MG63 (cell line): ENCODE data around the gene PCP2. TPM values are rescaled to one million over a fixed set of nuclear protein-coding genes. Genes with fewer than 3 reads are reported as not detected.

Experiments
- DNase-seq: peaks from one replicate; pipeline ENCODE4 v3.0.0-alpha.2; 2020
- H3K27me3 ChIP-seq: fragments of 250-450 bp; sonication (Bioruptor Pico); 2 replicates; pipeline ENCODE4 v1.5.1; 2020; ENCODE audit warnings: mild to moderate bottlenecking, moderate library complexity
- H3K36me3 ChIP-seq: fragments of 250-450 bp; sonication (Bioruptor Pico); 2 replicates; pipeline ENCODE4 v1.5.1; 2020; ENCODE audit warnings: mild to moderate bottlenecking, moderate library complexity
- H3K4me3 ChIP-seq: fragments of 250-450 bp; sonication (Bioruptor Pico); 2 replicates; pipeline ENCODE4 v1.5.1; 2020; ENCODE audit warnings: mild to moderate bottlenecking, moderate library complexity
- H3K9me3 ChIP-seq: fragments of 250-450 bp; sonication (Bioruptor Pico); 2 replicates; pipeline ENCODE4 v1.5.1; 2020; ENCODE audit warnings: mild to moderate bottlenecking, moderate library complexity
- total RNA-seq: library from RNA; depleted of rRNA; stranded (reverse); fragments of >200 nt; shearing (Covaris generic); gene quantifications from 2 replicates; pipeline ENCODE4 v1.2.3, GENCODE V29; 2014; ENCODE audit warnings: low replicate concordance

Gene PCP2
- total RNA-seq, 1 experiment from 2014 or later = not detected

DNA sequence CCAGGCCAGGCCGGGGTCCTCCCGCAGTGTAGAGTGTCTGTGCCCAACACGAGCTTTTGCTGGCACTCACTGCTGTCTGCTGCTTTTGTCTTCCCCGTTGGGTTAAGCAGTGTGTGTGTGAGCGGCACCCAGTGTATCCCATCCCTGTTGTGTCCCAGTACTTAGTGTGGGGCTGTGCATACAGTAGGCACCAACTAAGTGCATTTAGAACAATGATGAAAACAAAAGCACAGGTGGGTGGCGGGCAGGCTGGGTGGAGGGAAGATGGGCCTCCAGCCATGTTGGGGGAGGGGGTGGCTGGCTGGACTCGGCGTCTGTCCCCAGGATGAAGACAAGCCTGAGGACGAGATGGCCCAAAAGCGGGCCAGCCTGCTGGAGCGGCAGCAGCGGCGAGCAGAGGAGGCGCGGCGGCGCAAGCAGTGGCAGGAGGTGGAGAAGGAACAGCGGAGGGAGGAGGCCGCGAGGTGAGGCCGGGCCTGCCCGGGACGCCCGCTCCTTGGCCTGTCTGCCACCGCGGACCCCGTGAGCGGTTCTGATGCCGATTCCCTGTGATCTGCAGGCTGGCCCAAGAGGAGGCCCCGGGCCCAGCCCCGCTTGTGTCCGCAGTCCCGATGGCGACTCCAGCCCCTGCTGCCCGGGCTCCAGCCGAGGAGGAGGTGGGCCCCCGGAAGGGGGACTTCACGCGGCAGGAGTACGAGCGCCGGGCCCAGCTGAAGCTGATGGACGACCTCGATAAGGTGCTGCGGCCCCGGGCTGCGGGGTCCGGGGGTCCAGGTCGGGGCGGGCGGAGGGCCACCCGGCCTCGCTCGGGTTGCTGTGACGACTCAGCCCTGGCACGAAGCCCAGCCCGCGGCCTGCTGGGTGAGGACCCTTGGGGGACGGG lies 18.4 kb downstream of the PCP2 start:
- Histone ChIP-seq H3K27me3 (peaks cover 27% of the 10 kb centered on the region), H3K36me3 (peaks cover 12% of the 10 kb centered on the region), H3K4me3 (no peak overlapping the region), H3K9me3 (no peaks in the 10 kb centered on the region)
- no peak for DNase-seq

DNA sequence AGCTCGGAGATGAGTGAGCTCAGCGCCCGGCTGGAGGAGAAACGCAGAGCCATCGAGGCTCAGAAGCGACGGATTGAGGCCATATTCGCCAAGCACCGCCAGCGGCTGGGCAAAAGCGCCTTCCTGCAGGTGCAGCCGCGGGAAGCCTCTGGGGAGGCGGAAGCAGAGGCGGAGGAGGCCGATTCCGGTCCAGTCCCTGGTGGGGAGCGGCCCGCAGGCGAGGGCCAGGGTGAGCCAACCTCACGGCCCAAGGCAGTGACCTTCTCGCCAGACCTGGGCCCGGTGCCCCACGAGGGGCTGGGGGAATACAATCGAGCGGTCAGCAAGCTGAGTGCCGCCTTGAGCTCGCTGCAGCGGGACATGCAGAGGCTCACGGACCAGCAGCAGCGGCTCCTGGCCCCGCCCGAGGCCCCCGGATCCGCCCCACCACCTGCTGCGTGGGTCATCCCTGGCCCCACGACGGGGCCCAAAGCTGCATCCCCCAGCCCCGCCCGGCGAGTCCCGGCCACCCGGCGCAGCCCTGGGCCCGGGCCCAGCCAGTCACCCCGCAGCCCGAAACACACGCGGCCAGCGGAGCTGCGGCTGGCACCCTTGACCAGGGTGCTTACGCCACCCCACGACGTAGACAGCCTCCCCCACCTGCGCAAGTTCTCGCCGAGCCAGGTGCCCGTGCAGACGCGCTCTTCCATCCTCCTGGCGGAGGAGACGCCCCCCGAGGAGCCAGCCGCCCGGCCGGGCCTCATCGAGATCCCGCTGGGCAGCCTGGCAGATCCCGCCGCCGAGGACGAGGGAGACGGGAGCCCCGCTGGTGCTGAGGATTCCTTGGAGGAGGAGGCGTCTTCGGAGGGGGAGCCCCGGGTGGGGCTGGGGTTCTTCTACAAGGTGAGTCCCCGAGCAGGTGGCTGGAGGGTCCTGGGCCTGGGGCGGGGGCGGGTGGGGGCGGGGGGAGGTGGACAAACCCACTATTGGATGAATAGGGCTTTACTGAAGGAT lies 20.9 kb downstream of the PCP2 start:
- H3K36me3 ChIP-seq = no peaks in the 10 kb centered on the region
- DNase-seq = no peak
- H3K9me3 ChIP-seq = no peaks in the 10 kb centered on the region
- H3K27me3 ChIP-seq = peaks cover 52% of the 10 kb centered on the region
- H3K4me3 ChIP-seq = no peak overlapping the region

DNA sequence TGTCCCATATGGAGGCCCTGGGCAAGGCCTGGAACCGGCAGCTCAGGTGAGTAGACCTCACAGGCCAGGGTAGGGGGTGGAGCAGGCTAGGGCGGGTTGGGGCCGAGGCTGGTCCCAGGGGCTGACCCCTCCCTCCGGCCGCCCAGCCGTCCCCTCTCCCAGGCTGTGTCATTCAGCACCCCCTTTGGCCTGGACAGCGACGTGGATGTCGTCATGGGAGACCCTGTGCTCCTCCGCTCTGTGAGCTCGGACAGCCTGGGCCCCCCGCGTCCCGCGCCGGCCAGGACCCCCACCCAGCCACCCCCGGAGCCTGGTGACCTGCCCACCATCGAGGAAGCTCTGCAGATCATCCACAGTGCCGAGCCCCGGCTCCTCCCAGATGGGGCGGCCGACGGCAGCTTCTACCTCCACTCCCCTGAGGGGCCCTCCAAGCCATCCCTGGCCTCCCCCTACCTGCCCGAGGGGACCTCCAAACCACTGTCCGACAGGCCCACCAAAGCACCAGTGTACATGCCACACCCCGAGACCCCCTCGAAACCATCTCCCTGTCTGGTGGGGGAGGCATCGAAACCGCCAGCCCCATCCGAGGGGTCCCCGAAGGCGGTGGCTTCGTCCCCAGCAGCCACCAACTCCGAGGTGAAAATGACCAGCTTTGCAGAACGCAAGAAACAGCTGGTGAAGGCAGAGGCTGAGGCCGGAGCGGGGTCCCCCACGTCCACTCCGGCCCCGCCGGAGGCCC lies 21.8 kb downstream of the PCP2 start:
- H3K36me3 ChIP-seq = no peaks in the 10 kb centered on the region
- no peaks in the 10 kb centered on the region for H3K9me3 ChIP-seq
- H3K4me3 ChIP-seq = no peak overlapping the region
- DNase-seq = no peak
- peaks cover 59% of the 10 kb centered on the region for H3K27me3 ChIP-seq

DNA sequence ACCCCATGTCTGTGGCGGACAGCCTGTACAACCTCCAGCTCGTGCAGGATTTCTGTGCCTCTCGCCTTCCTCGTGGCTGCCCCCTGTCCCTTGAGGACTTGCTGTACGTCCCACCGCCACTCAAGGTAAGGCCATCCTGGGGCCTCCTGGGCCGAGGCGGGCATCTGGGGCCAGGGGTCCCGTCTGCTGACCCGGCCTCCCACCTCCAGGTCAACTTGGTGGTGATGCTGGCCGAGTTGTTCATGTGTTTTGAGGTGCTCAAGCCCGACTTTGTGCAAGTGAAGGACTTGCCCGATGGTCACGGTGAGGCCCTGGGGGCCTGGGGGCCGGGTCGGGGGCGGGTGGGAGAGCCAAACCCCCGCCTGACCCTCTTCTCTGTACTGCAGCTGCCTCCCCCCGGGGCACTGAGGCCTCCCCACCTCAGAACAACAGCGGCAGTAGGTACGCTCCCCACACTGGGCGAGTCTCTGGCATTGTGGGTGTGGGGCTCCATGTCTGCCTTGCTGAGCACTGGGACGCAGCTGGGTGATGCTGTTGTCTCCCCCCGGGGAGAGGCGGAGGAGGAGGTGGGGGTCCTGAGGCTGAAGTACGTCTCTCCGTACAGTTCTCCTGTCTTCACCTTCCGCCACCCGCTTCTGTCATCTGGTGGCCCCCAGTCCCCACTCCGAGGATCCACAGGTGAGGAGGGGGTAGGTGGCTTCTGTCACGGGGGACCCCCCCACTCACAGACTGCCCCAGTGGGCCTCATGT lies 22.9 kb downstream of the PCP2 start:
- DNase-seq = no peak
- no peaks in the 10 kb centered on the region for H3K36me3 ChIP-seq
- H3K27me3 ChIP-seq = peaks cover 68% of the 10 kb centered on the region
- no peak overlapping the region for H3K4me3 ChIP-seq
- peaks cover 1% of the 10 kb centered on the region for H3K9me3 ChIP-seq

DNA sequence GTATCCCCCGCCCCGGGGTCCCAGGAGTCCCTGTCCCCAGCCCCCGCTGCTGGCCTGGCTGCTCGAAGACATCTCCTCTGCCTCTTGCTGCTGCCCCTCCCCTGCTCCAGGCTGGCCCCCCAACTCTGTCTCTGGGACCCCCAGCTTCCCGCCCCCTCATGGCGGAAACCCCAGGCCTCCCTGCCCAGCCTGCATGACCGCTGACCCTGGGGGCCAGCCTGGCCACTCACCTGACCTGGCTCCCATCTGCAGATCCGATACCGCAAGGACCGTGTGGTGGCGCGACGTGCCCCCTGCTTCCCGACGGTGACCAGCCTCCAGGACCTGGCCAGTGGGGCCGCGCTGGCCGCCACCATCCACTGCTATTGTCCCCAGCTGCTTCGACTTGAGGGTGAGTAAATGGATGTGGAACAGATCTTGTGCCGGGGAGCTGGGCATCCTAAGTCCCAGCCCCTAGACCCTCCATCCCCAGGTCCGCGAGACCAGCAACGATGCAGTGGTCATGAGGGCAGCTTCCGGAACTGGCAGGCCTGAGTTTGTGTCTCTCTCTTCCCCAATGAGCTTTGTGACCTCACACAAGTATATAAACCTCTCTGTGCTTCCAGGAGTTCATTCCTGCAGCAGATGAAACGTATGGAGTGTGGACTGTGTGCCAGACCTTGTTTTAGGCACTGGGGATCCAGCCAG lies 25.5 kb downstream of the PCP2 start:
- Histone ChIP-seq H3K4me3 (no peak overlapping the region), H3K36me3 (no peaks in the 10 kb centered on the region), H3K9me3 (peaks cover 4% of the 10 kb centered on the region), H3K27me3 (peaks cover 89% of the 10 kb centered on the region)
- DNase-seq = no peak

DNA sequence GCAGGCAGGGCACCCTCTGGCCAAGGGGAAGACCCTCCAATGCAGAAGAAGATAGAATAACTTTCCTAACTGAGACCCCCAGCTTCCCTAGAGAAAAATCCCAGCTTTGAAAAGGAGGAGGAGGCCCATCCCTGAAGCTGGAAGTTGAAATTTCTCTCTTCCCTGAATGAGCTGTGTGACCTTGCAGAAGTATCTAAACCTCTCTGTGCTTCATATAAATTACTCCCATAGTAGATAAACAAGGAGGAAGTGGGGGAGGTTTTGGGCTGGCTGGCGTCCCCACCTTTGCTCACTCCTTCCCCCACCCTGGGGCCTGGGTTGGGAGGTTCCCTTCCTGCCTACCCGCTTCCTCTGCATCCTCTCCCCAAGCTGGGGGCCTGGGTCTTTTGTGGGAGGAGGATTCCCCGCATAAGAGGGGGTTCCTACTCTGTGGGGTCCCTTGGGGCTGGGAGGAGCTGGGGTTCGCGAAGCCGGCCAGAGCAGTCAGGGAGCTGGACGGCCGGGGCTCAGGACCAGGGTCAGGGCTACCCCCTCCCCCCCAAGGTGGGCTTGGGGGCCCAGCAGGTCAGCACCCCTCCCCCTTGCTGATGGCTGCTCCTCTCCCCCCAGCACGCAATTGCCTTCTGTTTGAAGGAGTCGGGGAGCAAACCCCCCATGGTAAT lies 26.2 kb downstream of the PCP2 start:
- Histone ChIP-seq H3K9me3 (peaks cover 4% of the 10 kb centered on the region), H3K4me3 (no peak overlapping the region)

DNA sequence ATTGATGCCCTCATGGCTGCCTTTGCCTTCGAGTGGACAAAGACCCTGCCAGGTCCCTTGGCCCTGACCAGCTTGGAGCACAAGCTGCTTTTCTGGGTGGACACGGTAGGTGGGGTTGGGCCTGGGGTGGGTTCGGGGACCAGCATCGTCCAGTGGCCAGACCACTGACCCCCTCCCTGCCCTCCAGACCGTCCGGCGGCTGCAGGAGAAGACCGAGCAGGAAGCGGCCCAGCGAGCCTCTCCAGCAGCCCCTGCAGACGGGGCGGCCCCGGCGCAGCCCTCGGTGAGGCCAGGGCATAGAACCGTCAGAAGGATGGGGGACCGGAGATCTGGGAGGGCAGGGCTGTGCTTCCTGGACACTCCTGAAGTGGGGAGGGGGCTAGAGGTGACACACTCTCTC lies 27.2 kb downstream of the PCP2 start:
- no peak for DNase-seq
- H3K9me3 ChIP-seq = peaks cover 4% of the 10 kb centered on the region
- peaks cover 86% of the 10 kb centered on the region for H3K27me3 ChIP-seq
- no peaks in the 10 kb centered on the region for H3K36me3 ChIP-seq
- H3K4me3 ChIP-seq = no peak overlapping the region

More for the DNA sequence above, 26.2 kb downstream of the PCP2 start:
- DNase-seq = no peak
- peaks cover 87% of the 10 kb centered on the region for H3K27me3 ChIP-seq
- H3K36me3 ChIP-seq = no peaks in the 10 kb centered on the region

DNA sequence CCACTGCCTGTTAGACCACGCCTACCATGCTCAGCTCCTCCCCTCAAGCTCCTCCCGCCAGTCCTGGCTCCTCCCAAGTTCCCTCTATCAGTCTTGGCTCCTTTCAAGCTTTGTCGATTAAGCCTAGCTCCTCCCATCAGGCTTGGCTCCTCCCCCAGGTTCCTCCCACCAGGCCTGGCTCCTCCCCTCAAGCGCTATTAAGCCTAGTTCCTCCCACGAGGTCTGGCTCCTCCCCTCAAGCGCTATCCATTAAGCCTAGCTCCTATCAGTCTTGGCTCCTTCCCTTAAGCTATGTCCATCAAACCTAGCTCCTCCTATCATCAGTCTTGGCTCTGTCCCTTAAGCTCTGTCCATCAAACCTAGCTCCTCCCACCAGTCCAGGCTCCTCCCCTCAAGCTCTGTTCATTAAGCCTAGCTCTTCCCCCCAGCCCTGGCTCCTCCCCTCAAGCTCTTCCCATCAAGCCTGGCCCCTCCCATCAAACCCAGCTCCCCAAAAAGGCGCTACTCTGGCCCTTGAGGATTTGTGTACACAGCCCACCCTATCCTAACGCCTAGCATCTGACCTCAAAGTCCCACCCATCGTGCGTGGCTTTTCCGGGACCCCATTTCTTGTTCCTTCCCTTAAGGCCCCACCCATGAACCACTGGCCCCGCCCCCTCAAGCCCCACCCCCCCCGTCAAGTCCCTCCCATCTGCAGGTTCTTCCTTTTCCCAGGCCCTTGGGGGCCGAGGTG lies 27.9 kb downstream of the PCP2 start:
- Histone ChIP-seq H3K36me3 (no peaks in the 10 kb centered on the region), H3K4me3 (no peak overlapping the region), H3K9me3 (peaks cover 4% of the 10 kb centered on the region), H3K27me3 (peaks cover 84% of the 10 kb centered on the region)
- DNase-seq = peak; percentile 55

DNA sequence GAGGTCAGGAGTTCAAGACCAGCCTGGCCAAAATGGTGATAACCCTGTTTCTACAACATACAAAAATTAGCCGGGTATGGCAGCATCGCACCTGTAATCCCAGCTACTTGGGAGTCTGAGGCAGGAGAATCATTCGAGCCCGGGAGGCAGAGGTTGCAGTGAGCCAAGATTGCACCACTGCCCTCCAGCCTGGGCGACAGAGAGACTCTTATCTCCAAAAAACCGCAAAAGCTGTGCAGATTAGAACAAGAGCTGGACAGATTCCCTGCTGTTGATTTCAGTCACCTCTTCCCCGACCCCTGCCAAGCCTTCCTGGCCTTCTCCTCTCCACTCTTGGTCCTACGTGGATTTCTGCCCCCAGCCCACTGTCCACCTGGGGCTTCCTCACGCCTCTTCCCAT lies 29.6 kb downstream of the PCP2 start:
- peaks cover 68% of the 10 kb centered on the region for H3K27me3 ChIP-seq
- no peak for DNase-seq
- no peak overlapping the region for H3K4me3 ChIP-seq
- H3K9me3 ChIP-seq = peaks cover 4% of the 10 kb centered on the region
- H3K36me3 ChIP-seq = no peaks in the 10 kb centered on the region

DNA sequence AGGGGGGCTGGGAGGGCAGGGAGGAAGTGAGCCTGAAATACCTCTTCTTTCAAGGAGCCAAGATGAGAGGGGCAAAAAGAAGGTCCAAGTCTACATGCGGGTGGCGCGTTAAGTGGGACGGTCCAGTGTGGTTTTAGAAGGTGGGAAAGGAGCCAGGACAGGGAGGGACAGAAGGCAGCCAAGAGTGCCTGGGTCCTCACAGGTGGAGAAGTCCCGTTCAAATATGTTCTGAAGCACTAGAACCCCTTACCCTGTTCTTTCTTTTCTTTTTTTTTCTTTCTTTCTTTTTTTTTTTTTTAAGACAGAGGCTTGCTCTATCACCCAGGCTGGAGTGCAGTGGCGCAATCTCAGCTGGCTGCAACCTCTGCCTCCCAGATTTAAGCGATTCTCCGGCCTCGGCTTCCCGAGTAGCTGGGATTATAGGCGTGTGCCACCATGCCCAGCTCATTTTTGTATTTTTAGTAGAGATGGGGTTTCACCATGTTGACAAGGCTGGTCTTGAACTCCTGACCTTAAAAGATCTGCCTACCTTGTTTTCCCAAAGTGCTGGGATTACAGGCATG lies 30.5 kb downstream of the PCP2 start:
- Histone ChIP-seq H3K4me3 (no peak overlapping the region), H3K9me3 (peaks cover 4% of the 10 kb centered on the region), H3K36me3 (no peaks in the 10 kb centered on the region), H3K27me3 (peaks cover 68% of the 10 kb centered on the region)
- no peak for DNase-seq

DNA sequence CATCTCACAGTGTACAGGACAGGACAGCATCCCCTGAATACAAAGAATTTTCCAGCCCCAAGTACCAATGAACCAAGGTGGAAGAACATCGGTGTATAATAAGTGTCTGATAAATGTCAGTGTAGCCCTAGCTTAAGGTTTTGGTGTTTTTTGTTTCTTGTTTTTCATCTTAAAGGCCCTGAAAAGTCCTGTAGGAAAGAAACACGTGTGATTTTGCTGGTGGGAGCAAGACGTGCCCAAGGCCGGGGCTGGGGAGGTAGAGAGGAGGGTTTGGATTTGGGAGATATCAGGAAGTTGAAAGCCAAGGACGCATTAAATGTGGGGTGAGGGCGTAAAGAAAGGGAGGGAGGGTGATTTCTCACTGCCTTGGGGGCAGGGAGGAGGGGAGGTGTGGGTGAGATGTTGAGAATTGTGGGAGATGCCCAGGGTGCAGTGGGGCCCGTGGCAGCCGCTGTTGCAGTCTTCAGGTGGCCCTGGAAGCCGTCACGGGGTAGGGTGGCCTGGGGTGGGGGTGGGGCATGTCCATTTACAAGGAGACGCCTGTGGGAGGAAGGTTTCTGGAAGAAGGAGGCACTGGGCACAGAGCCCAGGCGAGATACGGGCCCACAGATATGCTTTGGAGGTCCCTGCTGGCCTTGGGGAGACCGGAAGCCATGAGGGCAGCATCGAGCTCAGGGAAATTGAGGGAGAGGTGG lies 31.1 kb downstream of the PCP2 start:
- Histone ChIP-seq H3K4me3 (no peak overlapping the region), H3K36me3 (no peaks in the 10 kb centered on the region), H3K27me3 (peaks cover 70% of the 10 kb centered on the region), H3K9me3 (peaks cover 4% of the 10 kb centered on the region)
- DNase-seq = no peak

DNA sequence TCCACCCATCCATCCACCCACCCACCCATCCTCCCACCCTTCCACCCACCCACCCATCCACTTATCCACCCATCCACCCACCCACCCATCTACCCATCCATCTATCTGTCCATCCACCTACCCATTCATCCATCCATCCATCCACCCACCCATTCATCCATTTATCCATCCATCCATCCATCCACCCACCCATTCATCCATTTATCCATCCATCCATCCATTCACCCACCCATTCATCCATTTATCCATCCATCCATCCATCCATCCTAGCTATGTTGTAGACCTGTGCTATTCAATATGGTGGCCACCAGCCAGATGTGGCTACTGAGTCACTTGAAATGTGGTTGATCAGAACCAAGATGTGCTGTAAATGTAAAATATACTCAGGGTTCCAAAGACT lies 32.8 kb downstream of the PCP2 start:
- Histone ChIP-seq H3K9me3 (peaks cover 4% of the 10 kb centered on the region), H3K27me3 (peaks cover 67% of the 10 kb centered on the region), H3K4me3 (no peak overlapping the region), H3K36me3 (no peaks in the 10 kb centered on the region)
- DNase-seq = no peak

DNA sequence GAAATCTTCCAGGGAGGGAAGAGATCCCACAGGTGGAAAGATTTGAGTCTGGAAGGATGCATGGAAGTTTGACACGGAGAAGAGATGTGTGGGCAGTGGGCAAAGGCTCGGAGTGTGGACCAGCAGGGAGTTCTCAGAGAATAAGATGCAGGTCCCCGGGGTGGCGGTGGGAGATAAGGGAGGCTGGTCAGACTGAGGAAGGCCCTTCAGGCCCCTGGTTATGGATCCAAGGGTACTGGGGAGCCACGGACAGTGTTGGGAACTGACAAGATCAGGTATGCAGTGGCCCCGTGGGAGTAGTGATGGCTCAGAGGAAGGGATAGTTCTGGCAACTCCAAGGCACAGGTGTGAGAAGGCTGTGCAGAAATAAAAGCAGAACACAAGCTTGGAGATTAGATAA lies 35.3 kb downstream of the PCP2 start:
- H3K4me3 ChIP-seq = no peak overlapping the region
- peaks cover 69% of the 10 kb centered on the region for H3K27me3 ChIP-seq
- H3K9me3 ChIP-seq = no peaks in the 10 kb centered on the region
- no peaks in the 10 kb centered on the region for H3K36me3 ChIP-seq
- DNase-seq = no peak

DNA sequence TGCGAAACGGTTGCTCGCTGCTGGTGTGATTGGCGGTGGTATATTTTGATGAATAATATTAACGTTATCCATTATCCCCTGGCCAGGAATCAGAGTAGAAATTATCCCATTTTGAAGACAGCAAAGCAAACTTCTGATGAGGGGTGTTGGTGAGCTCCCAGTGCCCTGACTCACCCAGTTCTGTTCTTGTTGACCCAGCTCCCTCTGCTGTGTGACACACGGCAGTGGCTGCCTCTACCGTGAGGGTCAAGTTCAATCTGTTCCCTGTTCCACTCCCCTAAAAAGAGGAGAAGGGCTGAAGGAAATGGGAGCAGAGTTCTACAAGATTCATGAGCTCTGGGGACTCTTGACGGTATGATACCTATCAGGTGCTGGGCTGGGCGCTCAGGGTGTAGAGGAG lies 35.8 kb downstream of the PCP2 start:
- DNase-seq = no peak
- peaks cover 70% of the 10 kb centered on the region for H3K27me3 ChIP-seq
- H3K36me3 ChIP-seq = no peaks in the 10 kb centered on the region
- H3K4me3 ChIP-seq = no peak overlapping the region
- no peaks in the 10 kb centered on the region for H3K9me3 ChIP-seq
